ENCODE results near the gene BBS9.
"Not testable (repeated sequence)": the region's sequence is repeated elsewhere in the genome, so short reads cannot be mapped to it uniquely, and the experiment has no call there.

Gene BBS9

GRCh38 chr7:33195264-33195663 is 65.9 kb downstream of the BBS9 start:
- DNase-seq (ENCODE audit: low read depth in 4 of 4, low spot score in 1 of 4), result no peak

- no peak for DNase-seq (ENCODE audit: low read depth in 4 of 4, low spot score in 1 of 4)
These were observed 66.9 kb downstream of the BBS9 start for GRCh38 chr7:33196221-33196620.

DNA sequence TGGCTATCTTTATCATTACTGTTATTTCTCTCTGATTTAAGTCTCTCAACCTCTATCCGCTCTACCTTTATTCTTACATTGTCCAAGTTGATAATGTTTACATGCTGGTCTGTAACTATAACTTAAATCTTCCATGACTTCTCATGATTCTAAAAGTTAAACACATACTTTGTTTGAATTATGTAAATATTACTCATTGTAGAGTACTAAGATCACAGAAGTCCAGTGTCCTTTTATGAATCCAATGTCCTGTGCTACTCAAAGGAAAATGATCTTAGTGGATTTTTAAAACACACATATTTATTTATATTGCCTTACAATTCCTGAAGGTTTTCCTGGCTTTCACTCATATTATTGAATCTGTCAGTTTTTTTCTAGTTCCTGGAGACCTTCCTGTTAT is 70.9 kb downstream of the BBS9 start:
- no peak for DNase-seq (ENCODE audit: low read depth in 4 of 4, low spot score in 1 of 4)

DNA sequence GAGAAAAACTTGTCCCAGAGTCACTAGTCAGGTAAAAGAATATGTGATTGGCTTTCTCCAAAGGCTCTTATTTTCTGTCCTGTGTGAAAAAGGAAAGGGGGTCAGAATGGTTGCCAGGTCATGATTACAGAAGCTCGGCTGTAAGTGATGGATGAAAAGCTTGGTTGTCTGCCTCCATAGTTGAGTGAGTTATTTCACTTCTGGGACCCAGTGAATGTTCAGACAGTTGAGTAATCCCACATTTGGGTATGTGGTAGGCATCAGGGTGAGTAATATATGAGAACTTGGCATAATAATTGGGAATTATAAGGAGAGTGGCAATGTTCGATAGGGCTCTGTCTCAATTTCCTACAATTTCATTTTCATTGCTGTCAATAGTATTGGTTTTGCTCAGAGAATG is 72.5 kb downstream of the BBS9 start:
- no peak for DNase-seq (ENCODE audit: low read depth in 4 of 4, low spot score in 1 of 4)

GRCh38 chr7:33210958-33211357 is 81.6 kb downstream of the BBS9 start:
- no peak for DNase-seq (ENCODE audit: low read depth in 4 of 4, low spot score in 1 of 4)

DNA sequence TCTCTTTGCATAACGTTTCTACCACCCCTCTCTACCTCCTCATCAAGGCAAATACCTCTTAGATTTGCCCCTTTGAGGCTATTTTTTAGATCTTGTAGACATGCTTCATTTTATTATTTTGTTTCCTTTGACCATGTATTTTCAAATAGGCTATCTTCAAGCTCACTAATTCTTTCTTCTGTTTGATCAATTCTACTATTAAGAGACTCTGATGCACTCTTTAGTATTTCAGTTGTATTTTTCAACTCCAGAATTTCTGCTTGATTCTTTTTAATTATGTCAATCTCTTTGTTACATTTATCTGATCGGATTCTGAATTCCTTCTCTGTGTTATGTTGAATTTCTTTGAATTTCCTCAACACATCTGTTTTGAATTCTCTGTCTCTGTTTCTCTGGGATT is 82.8 kb downstream of the BBS9 start:
- DNase-seq (ENCODE audit: low read depth in 4 of 4, low spot score in 1 of 4), result no peak

- no peak for DNase-seq (ENCODE audit: low read depth in 4 of 4, low spot score in 1 of 4)
These were observed 86.6 kb downstream of the BBS9 start for GRCh38 chr7:33215992-33216391.

GRCh38 chr7:33217595-33217994 is 88.2 kb downstream of the BBS9 start:
- DNase-seq (ENCODE audit: low read depth in 4 of 4, low spot score in 1 of 4), result no peak

- not testable (repeated sequence) for DNase-seq (ENCODE audit: low read depth in 4 of 4, low spot score in 1 of 4)
These were observed 89.6 kb downstream of the BBS9 start for GRCh38 chr7:33218841-33219535.

- DNase-seq (ENCODE audit: low read depth in 4 of 4, low spot score in 1 of 4), result no peak
These were observed 90.9 kb downstream of the BBS9 start for GRCh38 chr7:33220231-33220630.

DNA sequence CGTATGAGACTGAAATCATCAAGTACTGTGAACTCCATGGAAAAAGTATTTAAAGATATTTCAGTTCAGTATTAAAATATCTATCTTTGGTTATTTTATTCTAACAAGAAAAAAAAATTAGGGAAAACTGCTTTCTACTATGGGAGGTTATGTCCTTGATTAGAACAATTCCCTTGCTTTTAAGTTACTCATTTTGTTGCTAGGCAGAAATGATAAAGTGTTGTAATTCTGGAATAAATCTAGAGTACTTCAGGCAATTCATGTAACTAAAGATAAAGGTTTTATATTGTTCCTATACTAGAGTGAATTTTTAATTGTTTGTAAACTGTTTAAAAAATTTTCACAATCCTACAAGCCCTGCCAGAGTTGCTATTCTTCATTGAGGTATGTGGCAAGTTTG is 92.0 kb downstream of the BBS9 start:
- no peak for DNase-seq (ENCODE audit: low read depth in 4 of 4, low spot score in 1 of 4)

- DNase-seq (ENCODE audit: low read depth in 4 of 4, low spot score in 1 of 4), result no peak
These were observed 103.3 kb downstream of the BBS9 start for GRCh38 chr7:33232632-33233145.

- no peak for DNase-seq (ENCODE audit: low read depth in 4 of 4, low spot score in 1 of 4)
These were observed 104.3 kb downstream of the BBS9 start for GRCh38 chr7:33233659-33234058.

- DNase-seq (ENCODE audit: low read depth in 4 of 4, low spot score in 1 of 4), result no peak
These were observed 107.7 kb downstream of the BBS9 start for GRCh38 chr7:33237036-33237435.

- no peak for DNase-seq (ENCODE audit: low read depth in 4 of 4, low spot score in 1 of 4)
These were observed 114.0 kb downstream of the BBS9 start for GRCh38 chr7:33243319-33243881.

DNA sequence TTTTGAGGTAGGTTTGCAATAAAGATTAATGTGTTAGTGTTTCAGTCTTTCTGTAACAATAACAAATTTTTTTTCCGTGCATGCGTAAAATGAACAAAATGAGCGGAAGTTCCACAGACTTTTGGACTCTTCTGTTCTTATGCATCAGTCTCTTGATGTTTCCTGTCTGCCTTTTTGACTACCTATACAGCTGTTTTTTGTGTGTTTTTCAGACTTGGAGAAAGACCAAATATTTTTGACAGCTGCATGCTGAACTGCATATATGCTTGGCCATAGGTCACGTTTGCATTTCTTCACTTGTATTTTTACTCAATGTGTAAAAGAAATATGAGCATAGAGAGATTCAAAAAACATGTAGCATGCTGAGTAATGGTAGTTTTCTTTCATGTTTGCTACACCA is 119.3 kb downstream of the BBS9 start:
- DNase-seq (ENCODE audit: low read depth in 4 of 4, low spot score in 1 of 4), result no peak

DNA sequence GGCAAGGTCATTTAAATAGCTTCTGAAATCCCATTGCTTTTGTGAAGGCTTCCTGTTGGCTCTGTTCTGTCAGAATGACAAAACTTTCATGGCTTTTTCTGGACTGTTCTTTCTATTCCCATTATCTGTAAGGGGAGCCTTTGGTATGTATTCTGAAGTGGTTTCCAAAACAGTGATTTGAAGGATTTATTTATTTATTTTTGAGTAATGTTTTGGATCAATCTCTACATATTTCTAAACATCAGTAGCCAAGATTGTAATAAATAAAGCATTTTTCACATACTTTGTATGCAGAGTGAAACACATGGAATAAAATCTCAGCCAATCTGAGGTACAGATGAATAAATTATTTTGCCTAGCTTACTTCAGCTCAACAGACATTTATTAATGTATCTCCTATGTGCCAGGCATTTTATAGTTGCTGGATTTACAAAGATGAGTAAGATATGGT is 121.1 kb downstream of the BBS9 start:
- no peak for DNase-seq (ENCODE audit: low read depth in 4 of 4, low spot score in 1 of 4)

DNA sequence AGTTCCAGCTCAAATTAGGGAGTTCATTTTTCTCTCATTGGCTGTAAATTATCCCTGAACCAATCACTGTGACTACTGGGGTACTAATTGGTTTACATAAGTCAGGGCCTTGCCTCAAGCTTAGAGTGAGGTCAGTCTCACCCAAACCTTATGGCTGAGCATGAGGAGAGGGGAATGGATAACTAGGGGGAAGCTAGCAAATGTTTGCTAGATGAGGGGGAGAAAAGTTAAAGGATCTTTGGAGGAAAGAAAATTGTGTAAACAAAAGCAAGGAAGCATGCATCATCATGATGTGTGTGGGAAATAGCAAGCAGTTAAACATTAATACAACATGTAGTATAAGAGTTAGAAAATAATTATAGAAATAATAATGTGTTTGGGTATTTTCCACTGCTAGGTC is 121.9 kb downstream of the BBS9 start:
- DNase-seq (ENCODE audit: low read depth in 4 of 4, low spot score in 1 of 4), result no peak

GRCh38 chr7:33258491-33258951 is 129.2 kb downstream of the BBS9 start:
- no peak for DNase-seq (ENCODE audit: low read depth in 4 of 4, low spot score in 1 of 4)

- no peak for DNase-seq (ENCODE audit: low read depth in 4 of 4, low spot score in 1 of 4)
These were observed 132.2 kb downstream of the BBS9 start for GRCh38 chr7:33261585-33261984.

- DNase-seq (ENCODE audit: low read depth in 4 of 4, low spot score in 1 of 4), result no peak
These were observed 133.1 kb downstream of the BBS9 start for GRCh38 chr7:33262476-33262875.

DNA sequence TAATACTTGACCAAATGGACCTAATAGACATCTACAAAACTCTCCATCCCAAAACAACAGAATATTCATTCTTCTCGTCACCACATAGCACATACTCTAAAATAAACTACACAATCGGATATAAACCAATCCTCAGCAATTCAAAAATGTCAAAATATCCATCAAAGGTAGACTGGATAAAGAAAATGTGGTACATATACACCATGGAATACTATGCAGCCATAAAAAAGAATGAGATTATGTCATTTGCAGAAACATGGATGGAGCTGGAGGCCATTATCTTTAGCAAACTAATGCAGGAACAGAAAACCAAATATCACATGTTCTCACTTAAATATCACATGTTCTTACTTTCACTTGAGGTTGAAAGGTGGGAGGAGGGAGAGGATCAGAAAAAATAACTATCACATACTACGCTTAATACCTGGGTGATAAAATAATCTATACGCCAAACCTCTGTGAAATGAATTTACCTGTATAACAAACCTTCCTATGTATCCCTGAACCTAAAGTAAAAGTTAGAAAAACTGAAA is 142.5 kb downstream of the BBS9 start:
- not testable (repeated sequence) for DNase-seq (ENCODE audit: low read depth in 4 of 4, low spot score in 1 of 4)

- no peak for DNase-seq (ENCODE audit: low read depth in 4 of 4, low spot score in 1 of 4)
These were observed 144.0 kb downstream of the BBS9 start for GRCh38 chr7:33273356-33273755.

Data from stimulated activated CD4-positive, alpha-beta T cell treated with anti-CD3 and anti-CD28 coated beads, Interleukin-1b, Interleukin-23, amount 100 ng/mL, for 24 hours (primary cell).